HCT116 (cell line): ENCODE measurements around the gene BBX.

Experiments
- ATF3 ChIP-seq: IDR thresholded peaks from 2 replicates; pipeline ENCODE4 v1.6.1; 2012
- CEBPB ChIP-seq: IDR thresholded peaks from 2 replicates; pipeline ENCODE4 v1.6.1; 2012; ENCODE audit warnings: low read depth
- CTCF ChIP-seq, 3 experiments: fragments of 200-600 bp in 1 of 3; sonication (generic) in 1 of 3; IDR thresholded peaks in 2 of 3; conservative IDR thresholded peaks in 1 of 3; 2 replicates each; pipeline ENCODE4 v1.5.1; 2012 to 2017; ENCODE audit warnings: low read depth in 2 of 3, low read length in 2 of 3, antibody characterized with exemption in 1 of 3, borderline replicate concordance in 1 of 3, control low read depth in 1 of 3, mild to moderate bottlenecking in 1 of 3, mixed read lengths in 1 of 3, mixed run types in 1 of 3, moderate library complexity in 1 of 3; ENCODE audit not compliant: insufficient read depth in 1 of 3
- EZH2 ChIP-seq: fragments of 200-600 bp; sonication (generic); IDR thresholded peaks from 2 replicates; pipeline ENCODE4 v1.6.1; 2017; ENCODE audit warnings: antibody characterized with exemption, mixed run types
- EZH2phosphoT487 ChIP-seq: fragments of 200-600 bp; IDR thresholded peaks from 2 replicates; pipeline ENCODE4 v1.6.1; 2018; ENCODE audit warnings: antibody characterized with exemption, borderline replicate concordance
- JUND ChIP-seq: IDR thresholded peaks from 2 replicates; pipeline ENCODE4 v1.6.1; 2012
- MAX ChIP-seq: IDR thresholded peaks from 2 replicates; pipeline ENCODE4 v1.6.1; 2012
- POLR2A ChIP-seq: IDR thresholded peaks from 2 replicates; pipeline ENCODE4 v1.7.0; 2011; ENCODE audit warnings: borderline replicate concordance; ENCODE audit not compliant: insufficient read depth, insufficient read length; ENCODE audit errors: extremely low read depth
- POLR2AphosphoS5 ChIP-seq: IDR thresholded peaks from 2 replicates; pipeline ENCODE4 v1.6.1; 2011; ENCODE audit warnings: mild to moderate bottlenecking, low read depth, low read length, moderate library complexity
- RAD21 ChIP-seq: IDR thresholded peaks from 2 replicates; pipeline ENCODE4 v1.6.1; 2012; ENCODE audit warnings: low read depth, mild to moderate bottlenecking
- SIN3A ChIP-seq: IDR thresholded peaks from 2 replicates; pipeline ENCODE4 v1.6.1; 2012; ENCODE audit warnings: low read depth
- SP1 ChIP-seq: IDR thresholded peaks from 2 replicates; pipeline ENCODE4 v1.6.1; 2012; ENCODE audit warnings: low read depth
- SRF ChIP-seq: IDR thresholded peaks from 2 replicates; pipeline ENCODE4 v1.6.1; 2012; ENCODE audit warnings: low read depth
- ZBTB33 ChIP-seq: IDR thresholded peaks from 2 replicates; pipeline ENCODE4 v1.6.1; 2011; ENCODE audit warnings: mild to moderate bottlenecking, low read length, moderate library complexity; ENCODE audit not compliant: insufficient replicate concordance; ENCODE audit errors: extremely low read depth

GRCh38 chr3:107629566-107629965 is 106.8 kb downstream of the BBX start:
- TF ChIP-seq CTCF (IDR thresholded peaks at IDR 0.05 in 2 of 3, conservative IDR thresholded peaks at IDR 0.05 in 1 of 3; ENCODE audit: borderline replicate concordance in 1 of 3, insufficient read depth in 1 of 3, low read depth in 2 of 3, low read length in 2 of 3) (no peak), POLR2AphosphoS5 (no peak), POLR2A (no peak), RAD21 (no peak), MAX (no peak), CEBPB (no peak), EZH2 (no peak), SIN3A (no peak), JUND (no peak), SP1 (no peak), SRF (no peak), EZH2phosphoT487 (no peak), ATF3 (no peak), ZBTB33 (no peak)
